OCI-LY7 (cell line): Measurements from ENCODE around the gene HYOU1. TPM values are rescaled to one million over a fixed set of nuclear protein-coding genes. Genes with fewer than 3 reads are reported as not detected.

Experiments
- BruUV-seq: library from RNA; stranded (reverse); fragments of 400-500 nt; replicated peaks from 2 replicates; lab custom pipeline; 2021; lab: Mats Ljungman, UMichigan
- CTCF ChIA-PET: fragments of 300-600 bp; sonication (Branson Sonifier 250); formaldehyde crosslinking; loops from one replicate; lab custom pipeline; 2022; ENCODE audit warnings: antibody characterized with exemption; ENCODE audit not compliant: unreplicated experiment; lab: Charles Lee
- POLR2A ChIA-PET: fragments of 300-600 bp; sonication (Branson Sonifier 250); formaldehyde crosslinking; loops from one replicate; lab custom pipeline; 2022; ENCODE audit warnings: antibody characterized with exemption; lab: Charles Lee
- DNase-seq: peaks from one replicate; pipeline ENCODE4 v3.0.0-alpha.2; 2015; ENCODE audit warnings: low spot score
- H2AFZ ChIP-seq: fragments of 200-600 bp; sonication (generic), shearing (Covaris generic); 2 replicates; pipeline ENCODE4 v1.6.1; 2014; ENCODE audit warnings: mild to moderate bottlenecking, antibody characterized with exemption, low read length, moderate library complexity
- H3K27ac ChIP-seq: fragments of 200-600 bp; sonication (generic); 2 replicates; pipeline ENCODE4 v1.5.1; 2014; ENCODE audit warnings: mixed run types, low read depth, mild to moderate bottlenecking, moderate library complexity, low read length, inconsistent platforms; ENCODE audit not compliant: poor library complexity, severe bottlenecking
- H3K36me3 ChIP-seq: fragments of 200-600 bp; sonication (generic); 2 replicates; pipeline ENCODE4 v1.6.1; 2014; ENCODE audit warnings: mild to moderate bottlenecking, antibody characterized with exemption, low read length, moderate library complexity, mixed read lengths; ENCODE audit not compliant: insufficient read depth
- H3K4me1 ChIP-seq: fragments of 200-600 bp; sonication (generic); 2 replicates; pipeline ENCODE4 v1.5.1; 2014; ENCODE audit warnings: mild to moderate bottlenecking, low read length; ENCODE audit not compliant: insufficient read depth, poor library complexity, severe bottlenecking
- H3K4me2 ChIP-seq: fragments of 200-600 bp; sonication (generic); 2 replicates; pipeline ENCODE4 v1.6.1; 2014; ENCODE audit warnings: mild to moderate bottlenecking, low read length
- H3K4me3 ChIP-seq: fragments of 200-600 bp; sonication (generic); 2 replicates; pipeline ENCODE4 v1.5.1; 2014; ENCODE audit warnings: mild to moderate bottlenecking, low read depth, low read length; ENCODE audit not compliant: poor library complexity, severe bottlenecking
- H3K79me2 ChIP-seq: fragments of 200-600 bp; sonication (generic); 2 replicates; pipeline ENCODE4 v1.6.1; 2016; ENCODE audit warnings: low read depth, mild to moderate bottlenecking, low read length, moderate library complexity, mixed read lengths; ENCODE audit not compliant: insufficient read depth
- H3K9me2 ChIP-seq: fragments of 200-600 bp; sonication (generic); 2 replicates; pipeline ENCODE4 v1.6.1; 2016; ENCODE audit warnings: mild to moderate bottlenecking, low read length, mixed read lengths; ENCODE audit not compliant: insufficient read depth
- H3K9me3 ChIP-seq: fragments of 200-600 bp; sonication (generic); 2 replicates; pipeline ENCODE4 v1.6.1; 2014; ENCODE audit warnings: mild to moderate bottlenecking, mixed run types, low read length, mixed read lengths
- H4K20me1 ChIP-seq: fragments of 200-600 bp; sonication (generic); 2 replicates; pipeline ENCODE4 v1.6.1; 2014; ENCODE audit warnings: mild to moderate bottlenecking, antibody characterized with exemption, low read length, moderate library complexity, mixed read lengths; ENCODE audit not compliant: insufficient read depth
- CTCF ChIP-seq: fragments of 200-600 bp; sonication (generic); conservative IDR thresholded peaks from 2 replicates; pipeline ENCODE4 v1.5.1; 2014; ENCODE audit warnings: mild to moderate bottlenecking, antibody characterized with exemption, low read length, moderate library complexity, mixed read lengths
- EZH2phosphoT487 ChIP-seq: fragments of 200-600 bp; sonication (generic); IDR thresholded peaks from 2 replicates; pipeline ENCODE4 v1.6.1; 2018; ENCODE audit warnings: low read depth, borderline replicate concordance, mild to moderate bottlenecking, mixed run types, antibody characterized with exemption, low read length, moderate library complexity, mixed read lengths
- intact Hi-C: fragments of 100-400 bp; cut with micrococcal nuclease; formaldehyde crosslinking; loops from one replicate; pipeline ENCODE4 v1.10.0; 2022; ENCODE audit not compliant: unreplicated experiment
- total RNA-seq, 2 experiments: library from RNA; depleted of rRNA in 1 of 2; stranded (reverse); fragments of >200 nt in 1 of 2; shearing (Covaris generic) in 1 of 2; gene quantifications; 2 replicates each; pipeline ENCODE4 v1.2.3, GENCODE V29; 2014 to 2022

HYOU1 gene
- total RNA-seq, 2 experiments from 2014 or later: 86.6 to 117 TPM

GRCh38 chr11:118998822-118999221 is 58.2 kb downstream of the HYOU1 start:
- Histone ChIP-seq H2AFZ (no peak overlapping the region), H3K27ac (peak overlapping the region; percentile 19), H3K9me3 (no peaks in the 10 kb centered on the region), H3K4me1 (peaks cover 19% of the 10 kb centered on the region), H3K4me2 (peak overlapping the region; percentile 90), H4K20me1 (no peaks in the 10 kb centered on the region), H3K9me2 (no peaks in the 10 kb centered on the region), H3K79me2 (peaks cover 33% of the 10 kb centered on the region; the same call in 1 of the 2 replicates), H3K36me3 (peaks cover 53% of the 10 kb centered on the region), H3K4me3 (peak overlapping the region; percentile 88)
- no peak for DNase-seq
- POLR2A ChIA-PET: interaction anchor here (0.6 to 0.9 kb wide), 2 partner anchors 19 to 124 kb away, joined by 3 to 4 read pairs; partner anchors contain the start of gene RPS25
- intact Hi-C loops: loop anchor here (1.0 kb wide), 1 partner anchor 19 kb away; the partner anchor contains the start of genes RPS25 and TRAPPC4
- TF ChIP-seq EZH2phosphoT487: no peak
- TF ChIP-seq CTCF: no peak
- BruUV-seq: no TSS peak
- CTCF ChIA-PET: no interaction called here

GRCh38 chr11:118998388-118998717 is 58.7 kb downstream of the HYOU1 start:
- Histone ChIP-seq H3K4me2 (peak overlapping the region; percentile 90), H3K4me3 (peak overlapping the region; percentile 88), H3K4me1 (peaks cover 19% of the 10 kb centered on the region), H3K79me2 (peaks cover 33% of the 10 kb centered on the region; the same call in 1 of the 2 replicates), H3K27ac (peak overlapping the region; percentile 19), H4K20me1 (no peaks in the 10 kb centered on the region), H3K36me3 (peaks cover 50% of the 10 kb centered on the region), H2AFZ (peak overlapping the region; percentile 41; the same call in 1 of the 2 replicates), H3K9me2 (no peaks in the 10 kb centered on the region), H3K9me3 (no peaks in the 10 kb centered on the region)
- BruUV-seq: no TSS peak
- no peak for TF ChIP-seq CTCF
- TF ChIP-seq EZH2phosphoT487: no peak
- POLR2A ChIA-PET: interaction anchor here (0.6 to 1.4 kb wide), 5 partner anchors 17 to 460 kb away, joined by 3 to 10 read pairs (median 4); partner anchors contain the start of genes HYOU1, RPS25 and VPS11
- intact Hi-C loops: loop anchor here (1.0 kb wide), 1 partner anchor 20 kb away; the partner anchor contains the start of genes RPS25 and TRAPPC4
- DNase-seq: no peak
- CTCF ChIA-PET: no interaction called here
